HG03139 (cell line): ENCODE measurements around the gene CCDC9B.

Experiments
- ATAC-seq: cut with Tn5 transposase; IDR thresholded peaks from one replicate; pipeline ENCODE4 v1.9.1; 2021; ENCODE audit not compliant: unreplicated experiment

Gene CCDC9B

GRCh38 chr15:40310001-40310959, 30.5 kb downstream of the CCDC9B start:
- no peak for ATAC-seq

DNA sequence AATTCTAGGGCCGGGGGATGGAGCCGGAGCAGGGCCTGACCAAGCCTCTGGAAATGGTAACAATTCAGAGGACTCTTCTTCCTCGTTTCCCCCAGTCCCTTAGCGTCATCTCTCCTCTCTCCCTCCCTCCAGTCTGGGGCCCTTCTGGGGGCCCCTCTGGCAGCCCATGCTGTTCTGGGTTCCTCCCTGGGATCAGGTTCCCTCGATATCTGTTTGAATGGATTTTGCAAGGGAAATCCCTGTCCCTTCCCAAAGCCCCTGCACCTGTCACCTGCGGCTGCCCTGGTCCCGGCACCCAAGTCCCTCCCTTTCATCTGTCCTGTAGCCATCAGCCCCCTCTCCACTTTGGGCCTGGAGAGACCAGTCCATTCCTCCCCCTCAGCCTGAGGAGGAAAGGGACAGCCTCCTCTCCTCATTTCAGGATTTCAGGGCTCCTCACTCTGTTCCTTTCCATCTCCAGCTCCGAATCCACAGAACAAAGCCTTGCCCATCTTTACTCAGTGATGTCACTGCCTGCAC, 31.3 kb downstream of the CCDC9B start:
- no peak for ATAC-seq

- no peak for ATAC-seq
Observed at GRCh38 chr15:40307421-40308211, 33.1 kb downstream of the CCDC9B start, which contains the start of gene PLCB2. PLCB2 (minus strand) TSS chr15:40307935; CDS start chr15:40307672, 263 bp downstream.

GRCh38 chr15:40306908-40307307, 33.8 kb downstream of the CCDC9B start:
- no peak for ATAC-seq

- ATAC-seq, result no peak
Observed at GRCh38 chr15:40306371-40306770, 34.4 kb downstream of the CCDC9B start.

DNA sequence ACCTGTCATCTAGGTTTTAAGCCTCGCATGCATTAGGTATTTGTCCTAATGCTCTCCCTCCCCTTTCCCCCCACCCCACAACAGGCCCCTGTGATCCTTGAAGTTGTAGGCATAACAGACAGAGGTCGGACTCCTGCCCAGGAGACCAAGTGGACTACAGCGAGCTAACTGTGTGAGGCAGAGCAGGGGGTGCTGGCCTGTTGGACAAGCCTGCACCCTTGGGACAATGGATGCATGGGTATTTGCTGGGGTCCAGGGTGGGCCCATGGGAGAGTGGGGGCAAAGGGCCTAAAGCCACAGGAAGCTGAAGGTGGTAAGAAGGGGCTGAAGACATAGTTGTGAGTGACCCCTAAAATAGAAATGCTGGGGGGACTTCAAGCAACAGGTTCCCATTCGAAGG, 35.5 kb downstream of the CCDC9B start:
- no peak for ATAC-seq

DNA sequence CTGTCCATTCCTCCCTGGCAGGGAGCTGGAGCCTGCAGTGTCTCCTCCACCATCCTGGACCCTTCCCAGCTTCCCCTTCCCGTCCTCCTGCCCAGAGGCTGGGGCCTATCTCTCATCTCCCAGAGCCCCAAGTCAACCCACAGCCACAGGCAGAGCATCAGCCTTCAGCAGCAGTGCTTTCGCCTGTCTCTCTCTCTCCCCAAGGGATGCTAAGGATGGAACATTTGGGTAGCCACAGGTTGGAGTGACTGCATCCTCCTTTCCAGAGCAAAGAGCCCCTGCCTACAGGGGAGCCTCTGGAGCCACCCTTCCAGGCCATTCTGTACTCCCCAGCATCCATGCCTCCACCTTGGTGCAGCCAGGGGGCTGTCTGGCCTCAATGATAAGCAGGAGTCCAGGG, 37.2 kb downstream of the CCDC9B start:
- no peak for ATAC-seq

DNA sequence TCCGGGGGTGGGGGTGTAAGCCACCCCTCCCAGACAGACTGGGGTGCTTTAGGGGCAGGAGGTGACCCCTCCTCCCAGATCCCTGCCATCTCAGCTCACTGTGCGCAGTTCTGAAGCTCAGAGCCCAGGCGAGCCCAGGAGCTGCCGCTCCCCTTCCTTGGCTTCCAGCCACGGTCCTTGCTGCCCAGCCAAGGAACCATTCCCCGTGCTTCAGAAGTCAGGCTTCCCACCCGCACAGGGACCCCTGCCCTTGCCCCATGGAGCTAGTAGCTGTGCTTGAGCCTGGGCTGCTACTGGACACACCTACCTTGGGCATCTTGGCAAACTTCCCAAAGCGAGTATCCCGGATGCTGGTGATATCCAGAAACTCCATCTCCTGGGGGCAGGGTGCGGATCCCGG, 37.8 kb downstream of the CCDC9B start:
- ATAC-seq, result no peak

DNA sequence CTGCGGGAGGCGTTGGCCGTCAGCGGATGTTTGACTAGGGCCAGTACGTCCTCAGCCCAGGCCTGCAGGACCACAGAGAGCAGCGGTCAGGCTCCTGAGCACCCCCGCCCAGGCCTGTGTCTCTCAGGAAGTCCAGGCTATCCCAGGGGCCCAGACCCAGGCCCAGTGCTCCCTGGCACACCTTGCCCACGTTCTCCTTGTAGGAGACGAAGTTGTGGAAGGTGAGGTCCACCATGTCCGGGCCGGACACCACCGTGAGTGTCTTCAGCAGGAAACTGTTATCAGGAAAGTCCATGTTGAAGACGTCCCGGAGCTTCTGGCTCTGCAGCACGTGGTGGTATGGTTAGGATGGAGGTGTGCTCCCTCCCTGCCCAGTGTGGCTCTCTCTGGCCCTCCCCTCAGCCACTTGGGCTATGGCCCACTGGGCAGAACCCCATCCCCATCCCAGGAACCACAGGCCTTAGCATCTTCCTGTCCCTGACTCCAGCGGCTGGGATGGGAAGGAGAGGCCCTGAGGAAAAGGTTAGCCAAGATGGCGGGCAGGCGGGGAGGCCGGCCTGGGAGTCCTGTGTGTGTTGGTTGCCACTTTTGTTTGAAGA, 38.4 kb downstream of the CCDC9B start:
- no peak for ATAC-seq

GRCh38 chr15:40301467-40302179, 39.1 kb downstream of the CCDC9B start:
- no peak for ATAC-seq

GRCh38 chr15:40300771-40301170, 40.0 kb downstream of the CCDC9B start:
- ATAC-seq, result no peak

GRCh38 chr15:40300367-40300766, 40.4 kb downstream of the CCDC9B start:
- no peak for ATAC-seq

DNA sequence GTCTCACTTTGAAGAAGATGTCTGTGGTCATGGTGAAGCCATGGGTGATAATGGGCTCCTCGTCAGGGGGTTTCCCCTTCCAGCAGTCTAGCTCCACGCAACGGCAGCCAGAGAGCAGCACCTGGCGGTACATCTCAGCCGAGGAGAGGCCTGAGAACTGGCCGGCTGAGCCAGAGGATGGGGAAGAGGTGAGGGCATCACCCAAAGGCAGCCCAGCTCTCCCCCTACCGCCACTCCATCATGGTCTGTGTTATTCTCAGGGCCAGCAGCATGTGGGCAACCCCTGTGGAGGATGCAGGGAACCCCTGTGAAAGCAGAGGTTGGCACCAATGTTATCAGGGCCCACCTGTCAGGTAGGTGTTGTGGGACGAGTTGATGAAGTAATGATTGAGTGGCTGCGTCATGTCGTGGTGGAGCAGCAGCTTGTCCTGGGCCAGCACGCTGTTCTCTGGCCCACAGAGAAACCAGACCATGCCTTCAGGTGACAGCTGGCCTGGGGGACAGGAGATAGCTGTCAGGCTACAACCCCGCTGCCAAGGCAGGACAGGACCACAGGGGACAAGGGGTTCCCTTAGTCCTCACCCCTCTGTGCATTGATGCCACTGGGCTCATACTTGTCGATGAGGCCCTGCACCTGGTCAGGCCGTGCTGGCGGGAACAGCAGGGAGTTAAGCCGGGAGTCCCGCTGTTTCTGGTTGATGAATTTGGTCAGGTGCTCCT, 42.4 kb downstream of the CCDC9B start:
- ATAC-seq, result no peak

GRCh38 chr15:40297356-40297755, 43.4 kb downstream of the CCDC9B start:
- ATAC-seq, result no peak

GRCh38 chr15:40296561-40297230, 44.0 kb downstream of the CCDC9B start:
- ATAC-seq, result no peak

- no peak for ATAC-seq
Observed at GRCh38 chr15:40295877-40296560, 44.7 kb downstream of the CCDC9B start.

- no peak for ATAC-seq
Observed at GRCh38 chr15:40295297-40295696, 45.4 kb downstream of the CCDC9B start.

- no peak for ATAC-seq
Observed at GRCh38 chr15:40293905-40294895, 46.5 kb downstream of the CCDC9B start.
